ENCODE measurements around the gene MDFIC. TPM values are rescaled to one million over a fixed set of nuclear protein-coding genes. Genes with fewer than 3 reads are reported as not detected.

Gene MDFIC
- 10 to 100 TPM; 53.5 to 55.3 TPM for total RNA-seq

GRCh38 chr7:114922026-114922651, at the start of gene MDFIC:
Gene MDFIC (plus strand): TSS chr7:114922094. CDS start chr7:114923034, 940 bp downstream.
- ATAC-seq: peak; percentile 64
- ChIA-PET POLR2A (interaction anchor here (0.6 to 2.2 kb wide), 2 partner anchors 10 to 19 kb away, joined by 3 to 10 read pairs; no protein-coding TSS in a partner anchor), CTCF (interaction anchor here (3.9 kb wide), 1 partner anchor 56 kb away, joined by 25 read pairs; no protein-coding TSS in a partner anchor)
- TF ChIP-seq CTCF (IDR thresholded peaks at IDR 0.05): no peak
- H3K4me3 Mint-ChIP-seq: peak within 1 kb of the TSS; percentile 81
- H3K36me3 Mint-ChIP-seq (ENCODE audit: low read depth): peaks cover 21% of the 10 kb centered on the region
- DNase-seq: peak; percentile 72
- H3K9me3 Mint-ChIP-seq: no peaks in the 10 kb centered on the region
- intact Hi-C loops (cut with micrococcal nuclease): loop anchor here (5.0 to 10.0 kb wide), 3 partner anchors 35 to 127 kb away; no protein-coding TSS in a partner anchor
- peak within 1 kb of the TSS; percentile 98 for H3K27ac Mint-ChIP-seq
- no peaks in the 10 kb centered on the region for H3K27me3 Mint-ChIP-seq
- peaks cover 58% of the 10 kb centered on the region for H3K4me1 Mint-ChIP-seq (ENCODE audit: low read depth)

GRCh38 chr7:114874170-114874569, 47.7 kb upstream of the MDFIC start:
- Mint-ChIP-seq H3K27ac (no peak overlapping the region), H3K4me3 (no peak overlapping the region), H3K36me3 (ENCODE audit: low read depth) (no peaks in the 10 kb centered on the region), H3K27me3 (no peaks in the 10 kb centered on the region), H3K9me3 (no peaks in the 10 kb centered on the region), H3K4me1 (ENCODE audit: low read depth) (no peaks in the 10 kb centered on the region)
- DNase-seq (no peak), ATAC-seq (no peak)
- POLR2A ChIA-PET: no interaction called here
- intact Hi-C loops (cut with micrococcal nuclease): no loop called here
- CTCF ChIA-PET: interaction anchor here (2.2 kb wide), 1 partner anchor 9 kb away, joined by 9 read pairs; no protein-coding TSS in a partner anchor
- no peak for TF ChIP-seq CTCF (IDR thresholded peaks at IDR 0.05)

GRCh38 chr7:114875186-114875585, 46.7 kb upstream of the MDFIC start:
- ChIA-PET CTCF (interaction anchor here (2.2 kb wide), 1 partner anchor 10 kb away, joined by 9 read pairs; no protein-coding TSS in a partner anchor), POLR2A (no interaction called here)
- no peak for ATAC-seq
- DNase-seq: no peak
- H3K9me3 Mint-ChIP-seq: peaks cover 6% of the 10 kb centered on the region
- no peaks in the 10 kb centered on the region for H3K36me3 Mint-ChIP-seq (ENCODE audit: low read depth)
- H3K4me1 Mint-ChIP-seq (ENCODE audit: low read depth): no peaks in the 10 kb centered on the region
- no peak overlapping the region for H3K27ac Mint-ChIP-seq
- intact Hi-C loops (cut with micrococcal nuclease): no loop called here
- no peak for TF ChIP-seq CTCF (IDR thresholded peaks at IDR 0.05)
- H3K4me3 Mint-ChIP-seq: no peak overlapping the region
- no peaks in the 10 kb centered on the region for H3K27me3 Mint-ChIP-seq

GRCh38 chr7:114879554-114879953, 42.3 kb upstream of the MDFIC start:
- Mint-ChIP-seq H3K36me3 (ENCODE audit: low read depth) (peaks cover 7% of the 10 kb centered on the region), H3K4me3 (no peak overlapping the region), H3K27me3 (no peaks in the 10 kb centered on the region), H3K27ac (no peak overlapping the region), H3K9me3 (peaks cover 13% of the 10 kb centered on the region), H3K4me1 (ENCODE audit: low read depth) (no peaks in the 10 kb centered on the region)
- ChIA-PET POLR2A (no interaction called here), CTCF (interaction anchor here (1.3 kb wide), 1 partner anchor 106 kb away, joined by 3 read pairs; no protein-coding TSS in a partner anchor)
- DNase-seq (no peak), ATAC-seq (no peak)
- intact Hi-C loops (cut with micrococcal nuclease): no loop called here
- TF ChIP-seq CTCF (IDR thresholded peaks at IDR 0.05): no peak

- H3K27me3 Mint-ChIP-seq: no peaks in the 10 kb centered on the region
- no peak for ATAC-seq
- H3K36me3 Mint-ChIP-seq (ENCODE audit: low read depth): peaks cover 3% of the 10 kb centered on the region
- no peak overlapping the region for H3K4me3 Mint-ChIP-seq
- H3K27ac Mint-ChIP-seq: no peak overlapping the region
- ChIA-PET POLR2A (no interaction called here), CTCF (interaction anchor here (1.6 kb wide), 1 partner anchor 20 kb away, joined by 6 read pairs; no protein-coding TSS in a partner anchor)
- no peak for DNase-seq
- peaks cover 34% of the 10 kb centered on the region for H3K4me1 Mint-ChIP-seq (ENCODE audit: low read depth)
- intact Hi-C loops (cut with micrococcal nuclease): loop anchor here (5.0 kb wide), 1 partner anchor 36 kb away; the partner anchor contains the start of gene MDFIC
- peaks cover 7% of the 10 kb centered on the region for H3K9me3 Mint-ChIP-seq
- no peak for TF ChIP-seq CTCF (IDR thresholded peaks at IDR 0.05)
These were observed 36.1 kb upstream of the MDFIC start for GRCh38 chr7:114885836-114886235.
